LNCAP (cell line): Measurements from ENCODE around the gene CORT.

Source experiments
- CTCF ChIP-seq: fragments of 450-650 bp; IDR thresholded peaks from 2 replicates; pipeline ENCODE4 v1.5.1; 2017; ENCODE audit warnings: mild to moderate bottlenecking

CORT gene, protein sequence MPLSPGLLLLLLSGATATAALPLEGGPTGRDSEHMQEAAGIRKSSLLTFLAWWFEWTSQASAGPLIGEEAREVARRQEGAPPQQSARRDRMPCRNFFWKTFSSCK

GRCh38 chr1:10449751-10450150 lies at the start of gene CORT:
CORT (plus strand) TSS chr1:10450031; CDS start chr1:10450224, 193 bp downstream.
- TF ChIP-seq CTCF = no peak

DNA sequence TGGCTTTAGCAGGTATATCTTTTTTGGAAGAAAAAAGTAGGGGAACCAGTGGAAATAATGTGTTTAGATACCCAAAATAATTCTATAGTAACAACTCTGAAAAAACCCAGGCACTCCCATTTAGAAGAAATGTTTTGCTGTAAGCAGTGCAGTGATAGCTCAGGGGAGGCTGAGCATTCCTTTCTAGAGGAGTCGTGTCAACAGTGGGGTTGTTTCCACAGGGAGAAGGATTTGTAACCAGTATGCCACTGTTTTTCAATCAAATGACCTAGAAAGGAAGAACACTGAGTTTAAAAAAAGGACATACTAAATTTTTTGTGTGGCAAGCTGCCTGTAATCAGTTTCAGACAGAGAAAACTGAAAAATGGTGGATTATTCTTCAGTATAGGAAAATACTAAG lies 48.5 kb upstream of the CORT start:
- TF ChIP-seq CTCF = no peak

DNA sequence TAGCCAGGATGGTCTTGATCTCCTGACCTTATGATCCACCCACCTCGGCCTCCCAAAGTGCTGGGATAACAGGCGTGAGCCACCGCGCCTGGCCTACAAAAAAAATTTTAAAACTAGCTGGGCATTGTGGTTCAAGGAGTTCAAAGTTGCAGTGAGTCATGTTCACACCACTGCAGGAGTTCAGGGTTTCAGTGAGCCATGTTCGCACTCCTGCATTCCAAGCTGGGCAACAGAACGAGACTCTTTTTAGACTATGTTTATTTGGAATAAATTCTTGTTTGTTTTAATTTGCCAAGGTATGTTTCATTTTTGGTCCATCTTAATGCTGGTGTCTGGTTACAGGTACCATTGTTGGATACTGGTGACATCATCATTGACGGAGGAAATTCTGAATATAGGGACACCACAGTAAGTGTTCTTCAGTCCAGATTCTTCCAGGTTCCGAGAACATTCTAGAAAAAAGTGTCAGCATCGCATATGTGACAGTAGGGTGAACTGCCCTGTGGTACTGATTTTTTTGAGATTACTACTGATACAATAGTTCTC lies 47.0 kb upstream of the CORT start:
- TF ChIP-seq CTCF = no peak

- no peak for TF ChIP-seq CTCF
Observed at GRCh38 chr1:10407201-10407600, 42.6 kb upstream of the CORT start.

GRCh38 chr1:10415211-10415930 lies 34.5 kb upstream of the CORT start:
- TF ChIP-seq CTCF = no peak

GRCh38 chr1:10419351-10419750 lies 30.5 kb upstream of the CORT start:
- no peak for TF ChIP-seq CTCF

DNA sequence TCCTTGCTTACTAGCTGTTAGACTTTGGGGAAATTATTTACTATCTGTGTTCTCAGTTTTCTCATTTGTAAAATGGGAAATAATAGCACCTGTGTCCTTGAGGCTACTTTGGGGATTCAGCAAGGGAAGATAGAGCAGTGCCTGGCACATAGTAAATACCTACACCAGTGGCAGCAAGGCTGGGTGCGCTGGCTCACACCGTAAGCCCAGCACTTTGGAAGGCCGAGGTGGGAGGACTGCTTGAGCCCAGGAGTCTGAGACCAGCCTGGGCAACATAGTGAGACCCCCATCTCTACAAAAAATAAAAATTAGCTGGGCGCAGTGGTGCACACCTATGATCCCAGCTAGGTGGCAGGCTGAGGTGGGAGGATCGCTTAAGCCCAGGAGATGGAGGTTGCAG lies 28.2 kb upstream of the CORT start:
- no peak for TF ChIP-seq CTCF
